ENCODE measurements around the gene CSK.

Gene CSK

GRCh38 chr15:74826364-74826819 lies 44.5 kb downstream of the CSK start, which contains the start of gene CPLX3:
TSS of gene CPLX3 (plus strand) at chr15:74826627. CDS start at chr15:74826704, 77 bp downstream.
- Histone ChIP-seq H3K4me1 (peaks cover 16% of the 10 kb centered on the region), H3K4me3 (ENCODE audit: low read depth, low read length) (no peak within 1 kb of the TSS), H3K36me3 (no peaks in the 10 kb centered on the region), H3K9me3 (no peaks in the 10 kb centered on the region), H3K27me3 (no peaks in the 10 kb centered on the region)
- no peak for TF ChIP-seq CTCF (IDR thresholded peaks at IDR 0.05; ENCODE audit: low read depth, low read length)
- no peak for DNase-seq

- no peaks in the 10 kb centered on the region for H3K36me3 ChIP-seq
- no peaks in the 10 kb centered on the region for H3K27me3 ChIP-seq
- DNase-seq = no peak
- H3K4me3 ChIP-seq (ENCODE audit: low read depth, low read length) = no peak overlapping the region
- H3K9me3 ChIP-seq = no peaks in the 10 kb centered on the region
- peaks cover 17% of the 10 kb centered on the region for H3K4me1 ChIP-seq
- TF ChIP-seq CTCF (IDR thresholded peaks at IDR 0.05; ENCODE audit: low read depth, low read length) = no peak
Measured at GRCh38 chr15:74826921-74827320, 45.0 kb downstream of the CSK start.

- no peaks in the 10 kb centered on the region for H3K9me3 ChIP-seq
- TF ChIP-seq CTCF (IDR thresholded peaks at IDR 0.05; ENCODE audit: low read depth, low read length) = peak; percentile 6; the same call in 1 of the 2 replicates
- no peak overlapping the region for H3K4me3 ChIP-seq (ENCODE audit: low read depth, low read length)
- H3K36me3 ChIP-seq = no peaks in the 10 kb centered on the region
- DNase-seq = no peak
- no peaks in the 10 kb centered on the region for H3K27me3 ChIP-seq
- H3K4me1 ChIP-seq = peaks cover 24% of the 10 kb centered on the region
Measured at GRCh38 chr15:74827614-74828013, 45.7 kb downstream of the CSK start.

- H3K9me3 ChIP-seq = no peaks in the 10 kb centered on the region
- H3K36me3 ChIP-seq = no peaks in the 10 kb centered on the region
- H3K4me3 ChIP-seq (ENCODE audit: low read depth, low read length) = no peak overlapping the region
- TF ChIP-seq CTCF (IDR thresholded peaks at IDR 0.05; ENCODE audit: low read depth, low read length) = no peak
- DNase-seq = no peak
- H3K27me3 ChIP-seq = no peaks in the 10 kb centered on the region
- H3K4me1 ChIP-seq = peaks cover 20% of the 10 kb centered on the region
Measured at GRCh38 chr15:74828835-74829234, 47.0 kb downstream of the CSK start.

- Histone ChIP-seq H3K36me3 (no peaks in the 10 kb centered on the region), H3K4me3 (ENCODE audit: low read depth, low read length) (no peak overlapping the region), H3K4me1 (peaks cover 20% of the 10 kb centered on the region), H3K27me3 (no peaks in the 10 kb centered on the region), H3K9me3 (no peaks in the 10 kb centered on the region)
- no peak for TF ChIP-seq CTCF (IDR thresholded peaks at IDR 0.05; ENCODE audit: low read depth, low read length)
- no peak for DNase-seq
Measured at GRCh38 chr15:74829486-74829885, 47.6 kb downstream of the CSK start.

GRCh38 chr15:74829991-74830390 lies 48.1 kb downstream of the CSK start:
- Histone ChIP-seq H3K27me3 (no peaks in the 10 kb centered on the region), H3K9me3 (no peaks in the 10 kb centered on the region), H3K4me3 (ENCODE audit: low read depth, low read length) (no peak overlapping the region), H3K4me1 (peaks cover 20% of the 10 kb centered on the region), H3K36me3 (no peaks in the 10 kb centered on the region)
- no peak for TF ChIP-seq CTCF (IDR thresholded peaks at IDR 0.05; ENCODE audit: low read depth, low read length)
- no peak for DNase-seq

Data from BE2C (cell line).